GM12873 (cell line): Measurements from ENCODE around the gene OR2T2.
A peak's percentile ranks its signal among the peaks of the same experiment; 100 is the strongest.
"Not testable (repeated sequence)": the region's sequence is repeated elsewhere in the genome, so short reads cannot be mapped to it uniquely, and the experiment has no call there.

Source experiments
- TF ChIP-seq, protein P1 (sequence below): IDR thresholded peaks from 2 replicates; pipeline ENCODE4 v1.5.1; 2012; ENCODE audit warnings: low read depth, mild to moderate bottlenecking, moderate library complexity, low read length, control low read depth; ENCODE audit not compliant: insufficient read depth; ENCODE audit errors: missing control alignments

Gene OR2T2

GRCh38 chr1:248445399-248445798, at the start of gene OR2T2:
Gene OR2T2, plus strand, starts transcription at chr1:248445637. Its CDS starts 7,161 bp downstream, at chr1:248452798.
- TF ChIP-seq, protein P1, sequence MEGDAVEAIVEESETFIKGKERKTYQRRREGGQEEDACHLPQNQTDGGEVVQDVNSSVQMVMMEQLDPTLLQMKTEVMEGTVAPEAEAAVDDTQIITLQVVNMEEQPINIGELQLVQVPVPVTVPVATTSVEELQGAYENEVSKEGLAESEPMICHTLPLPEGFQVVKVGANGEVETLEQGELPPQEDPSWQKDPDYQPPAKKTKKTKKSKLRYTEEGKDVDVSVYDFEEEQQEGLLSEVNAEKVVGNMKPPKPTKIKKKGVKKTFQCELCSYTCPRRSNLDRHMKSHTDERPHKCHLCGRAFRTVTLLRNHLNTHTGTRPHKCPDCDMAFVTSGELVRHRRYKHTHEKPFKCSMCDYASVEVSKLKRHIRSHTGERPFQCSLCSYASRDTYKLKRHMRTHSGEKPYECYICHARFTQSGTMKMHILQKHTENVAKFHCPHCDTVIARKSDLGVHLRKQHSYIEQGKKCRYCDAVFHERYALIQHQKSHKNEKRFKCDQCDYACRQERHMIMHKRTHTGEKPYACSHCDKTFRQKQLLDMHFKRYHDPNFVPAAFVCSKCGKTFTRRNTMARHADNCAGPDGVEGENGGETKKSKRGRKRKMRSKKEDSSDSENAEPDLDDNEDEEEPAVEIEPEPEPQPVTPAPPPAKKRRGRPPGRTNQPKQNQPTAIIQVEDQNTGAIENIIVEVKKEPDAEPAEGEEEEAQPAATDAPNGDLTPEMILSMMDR, result not testable (repeated sequence)

DNA sequence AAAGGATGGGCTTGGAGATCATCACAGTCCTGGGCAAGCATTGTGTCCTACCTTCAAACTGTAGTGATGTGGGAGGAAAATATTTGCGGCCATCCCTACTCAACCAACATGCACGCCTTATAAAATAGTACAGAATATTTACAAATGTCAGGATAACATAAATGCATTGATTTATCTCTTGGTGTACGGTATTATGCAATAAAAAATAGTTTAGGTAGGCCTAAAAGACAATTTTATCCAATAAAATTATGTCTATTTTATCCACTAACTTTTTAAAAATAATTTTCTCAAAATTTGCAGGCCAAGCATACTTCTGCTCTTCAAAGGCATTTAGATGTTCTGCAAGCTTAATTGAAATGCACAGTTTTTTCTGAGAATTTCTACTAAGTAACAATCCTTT, 42.7 kb upstream of the OR2T2 start, which contains the start of gene OR2T1:
OR2T1 (plus strand) TSS at position 301 of the 400 bp plus-strand sequence. CDS start 3,100 bp downstream, outside the sequence.
- TF ChIP-seq, protein P1, result no peak

DNA sequence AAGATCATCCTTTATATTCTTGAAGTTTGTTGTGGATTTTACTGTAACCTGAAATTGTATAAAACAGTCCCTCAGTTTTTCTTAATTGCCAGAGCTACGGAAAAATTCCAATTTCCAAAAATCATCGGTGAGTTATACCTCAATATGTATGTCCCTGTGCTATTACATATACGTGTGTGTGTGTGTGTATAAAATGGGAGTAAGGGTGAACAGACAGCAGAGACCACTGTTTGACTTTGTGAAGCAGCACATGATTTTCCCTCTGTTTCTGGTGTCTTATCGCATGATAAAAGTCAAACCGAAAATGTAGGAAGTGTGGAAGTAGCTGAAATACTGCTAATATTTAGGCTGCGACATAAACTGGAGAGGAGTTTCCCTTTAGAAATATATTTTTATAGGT, 41.4 kb upstream of the OR2T2 start:
- TF ChIP-seq, protein P1, result peak; percentile 43

GRCh38 chr1:248406721-248407692, 38.4 kb upstream of the OR2T2 start:
- TF ChIP-seq, protein P1, result no peak

GRCh38 chr1:248416226-248416625, 29.2 kb upstream of the OR2T2 start:
- TF ChIP-seq, protein P1, result no peak

- TF ChIP-seq, protein P1, result no peak
These were observed 27.6 kb upstream of the OR2T2 start for GRCh38 chr1:248417854-248418253.

GRCh38 chr1:248421384-248421783, 24.1 kb upstream of the OR2T2 start:
- TF ChIP-seq, protein P1, result no peak
